HG03558 (cell line): ENCODE results near the gene AOC1.

Experiments
- ATAC-seq: cut with Tn5 transposase; IDR thresholded peaks from one replicate; pipeline ENCODE4 v1.9.1; 2021; ENCODE audit warnings: moderate number of reproducible peaks; ENCODE audit not compliant: unreplicated experiment; ENCODE audit errors: extremely low read depth

AOC1 gene

DNA sequence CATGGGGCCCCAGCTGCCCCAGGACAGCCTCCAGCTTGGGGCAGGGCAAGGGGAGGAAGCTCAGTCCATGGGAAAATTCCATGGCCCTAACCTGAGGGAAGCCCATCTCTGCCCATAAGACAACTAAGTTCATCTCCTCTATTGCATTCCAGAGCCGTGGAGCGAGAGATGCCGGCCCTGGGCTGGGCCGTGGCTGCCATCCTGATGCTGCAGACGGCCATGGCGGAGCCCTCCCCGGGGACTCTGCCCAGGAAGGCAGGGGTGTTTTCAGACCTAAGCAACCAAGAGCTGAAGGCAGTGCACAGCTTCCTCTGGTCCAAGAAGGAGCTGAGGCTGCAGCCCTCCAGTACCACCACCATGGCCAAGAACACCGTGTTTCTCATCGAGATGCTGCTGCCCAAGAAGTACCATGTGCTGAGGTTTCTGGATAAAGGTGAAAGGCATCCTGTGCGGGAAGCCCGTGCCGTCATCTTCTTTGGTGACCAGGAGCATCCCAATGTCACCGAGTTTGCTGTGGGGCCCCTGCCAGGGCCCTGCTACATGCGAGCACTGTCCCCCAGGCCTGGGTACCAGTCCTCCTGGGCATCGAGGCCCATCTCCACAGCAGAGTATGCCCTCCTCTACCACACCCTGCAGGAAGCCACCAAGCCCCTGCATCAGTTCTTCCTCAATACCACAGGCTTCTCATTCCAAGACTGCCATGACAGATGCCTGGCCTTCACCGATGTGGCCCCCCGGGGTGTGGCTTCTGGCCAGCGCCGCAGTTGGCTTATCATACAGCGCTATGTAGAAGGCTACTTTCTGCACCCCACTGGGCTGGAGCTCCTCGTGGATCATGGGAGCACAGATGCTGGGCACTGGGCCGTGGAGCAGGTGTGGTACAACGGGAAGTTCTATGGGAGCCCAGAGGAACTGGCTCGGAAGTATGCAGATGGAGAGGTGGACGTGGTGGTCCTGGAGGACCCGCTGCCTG, 4.3 kb downstream of the AOC1 start:
- no peak for ATAC-seq

DNA sequence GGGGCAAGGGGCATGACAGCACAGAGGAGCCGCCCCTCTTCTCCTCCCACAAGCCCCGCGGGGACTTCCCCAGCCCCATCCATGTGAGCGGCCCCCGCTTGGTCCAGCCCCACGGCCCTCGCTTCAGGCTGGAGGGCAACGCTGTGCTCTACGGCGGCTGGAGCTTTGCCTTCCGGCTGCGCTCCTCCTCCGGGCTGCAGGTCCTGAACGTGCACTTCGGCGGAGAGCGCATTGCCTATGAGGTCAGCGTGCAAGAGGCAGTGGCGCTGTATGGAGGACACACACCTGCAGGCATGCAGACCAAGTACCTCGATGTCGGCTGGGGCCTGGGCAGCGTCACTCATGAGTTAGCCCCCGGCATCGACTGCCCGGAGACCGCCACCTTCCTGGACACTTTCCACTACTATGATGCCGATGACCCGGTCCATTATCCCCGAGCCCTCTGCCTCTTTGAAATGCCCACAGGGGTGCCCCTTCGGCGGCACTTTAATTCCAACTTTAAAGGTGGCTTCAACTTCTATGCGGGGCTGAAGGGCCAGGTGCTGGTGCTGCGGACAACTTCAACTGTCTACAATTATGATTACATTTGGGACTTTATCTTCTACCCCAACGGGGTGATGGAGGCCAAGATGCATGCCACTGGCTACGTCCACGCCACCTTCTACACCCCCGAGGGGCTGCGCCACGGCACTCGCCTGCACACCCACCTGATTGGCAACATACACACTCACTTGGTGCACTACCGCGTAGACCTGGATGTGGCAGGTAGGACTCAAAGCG, 5.1 kb downstream of the AOC1 start:
- ATAC-seq = no peak

DNA sequence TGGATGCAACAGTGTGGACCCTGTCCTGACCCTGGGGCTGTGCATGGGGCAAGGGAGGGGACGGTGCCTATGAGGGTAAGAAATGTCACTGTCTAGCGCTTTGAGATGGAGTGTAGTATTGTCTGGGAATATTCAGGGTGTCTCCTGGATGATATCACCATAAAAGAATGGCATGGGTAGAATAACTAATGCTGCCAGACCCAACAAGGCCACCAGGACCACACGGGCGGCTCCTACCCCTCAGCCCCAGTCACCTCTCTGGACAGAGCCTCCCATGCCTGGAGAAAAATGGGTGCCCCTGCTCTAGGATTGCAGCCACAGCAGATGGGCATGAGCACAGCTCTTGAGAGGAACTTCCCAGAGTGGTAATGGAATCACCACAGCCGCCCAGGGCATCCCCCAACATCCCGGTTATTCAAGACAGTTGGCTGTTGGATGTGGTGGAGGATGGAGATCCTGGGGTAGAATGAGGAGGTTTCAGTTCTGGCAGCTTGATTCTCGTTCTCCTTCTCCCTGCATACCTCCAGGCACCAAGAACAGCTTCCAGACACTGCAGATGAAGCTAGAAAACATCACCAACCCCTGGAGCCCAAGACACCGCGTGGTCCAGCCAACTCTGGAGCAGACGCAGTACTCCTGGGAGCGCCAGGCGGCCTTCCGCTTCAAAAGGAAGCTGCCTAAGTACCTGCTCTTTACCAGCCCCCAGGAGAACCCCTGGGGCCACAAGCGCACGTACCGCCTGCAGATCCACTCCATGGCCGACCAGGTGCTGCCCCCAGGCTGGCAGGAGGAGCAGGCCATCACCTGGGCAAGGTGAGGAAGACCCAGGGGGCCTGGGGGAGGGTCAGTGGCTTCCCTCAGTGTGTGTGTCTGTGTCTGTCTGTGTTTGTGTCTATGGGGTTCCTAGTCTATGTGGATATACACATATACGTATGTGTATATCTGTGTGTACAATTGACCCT, 6.2 kb downstream of the AOC1 start:
- no peak for ATAC-seq

DNA sequence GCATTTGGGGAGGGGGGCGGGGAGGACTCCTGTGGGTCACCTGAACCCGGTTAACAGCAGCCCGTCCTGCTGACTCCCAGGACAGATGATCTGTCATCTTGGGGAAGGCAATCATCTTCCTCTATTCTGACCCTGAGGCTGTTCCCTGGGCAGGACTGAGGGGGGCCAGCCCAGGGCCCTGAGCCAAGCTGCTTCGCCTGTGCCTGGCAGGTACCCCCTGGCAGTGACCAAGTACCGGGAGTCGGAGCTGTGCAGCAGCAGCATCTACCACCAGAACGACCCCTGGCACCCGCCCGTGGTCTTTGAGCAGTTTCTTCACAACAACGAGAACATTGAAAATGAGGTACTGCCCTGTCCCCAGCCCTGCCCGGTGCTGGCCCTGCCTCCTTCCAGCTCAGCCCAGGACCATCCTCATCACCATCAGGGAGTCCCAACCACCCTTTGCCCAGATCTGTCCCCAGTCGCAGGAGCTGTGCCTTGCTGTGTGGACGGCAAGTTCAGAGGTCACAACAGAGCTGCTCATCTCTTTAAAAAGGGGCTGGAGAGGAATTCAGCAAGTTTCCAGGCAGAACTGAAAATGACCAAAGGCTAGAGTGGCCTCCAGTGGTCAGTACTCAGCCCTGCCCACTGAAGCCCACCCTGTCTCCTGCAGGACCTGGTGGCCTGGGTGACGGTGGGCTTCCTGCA, 8.1 kb downstream of the AOC1 start:
- no peak for ATAC-seq

DNA sequence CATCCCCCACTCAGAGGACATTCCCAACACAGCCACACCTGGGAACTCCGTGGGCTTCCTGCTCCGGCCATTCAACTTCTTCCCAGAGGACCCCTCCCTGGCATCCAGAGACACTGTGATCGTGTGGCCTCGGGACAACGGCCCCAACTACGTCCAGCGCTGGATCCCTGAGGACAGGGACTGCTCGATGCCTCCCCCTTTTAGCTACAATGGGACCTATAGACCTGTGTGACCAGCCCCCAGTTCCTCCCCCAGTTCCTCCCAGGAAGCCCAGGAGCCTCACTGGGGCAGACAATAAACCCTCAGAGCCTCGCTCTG, 8.6 kb downstream of the AOC1 start:
- ATAC-seq = no peak

DNA sequence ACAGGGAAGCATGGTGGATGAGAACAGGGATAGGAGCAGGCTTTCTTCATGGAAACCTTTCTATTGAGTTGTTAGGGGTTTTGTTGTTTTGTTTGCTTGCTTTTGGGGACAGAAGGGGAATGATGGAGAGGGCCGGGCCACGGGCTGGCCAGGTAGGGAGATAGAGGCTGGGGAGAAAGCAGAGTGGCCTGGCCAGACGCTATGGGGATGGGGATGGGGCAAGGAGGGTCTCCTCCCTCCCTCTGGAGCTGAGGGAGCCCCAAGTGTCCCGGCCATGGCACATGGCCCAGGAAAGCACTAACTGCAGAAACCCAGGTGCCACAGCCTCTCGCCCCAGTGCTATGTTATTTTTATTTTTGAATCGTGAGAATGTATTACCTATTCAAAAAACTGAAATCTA, 10.0 kb downstream of the AOC1 start:
- ATAC-seq = no peak

DNA sequence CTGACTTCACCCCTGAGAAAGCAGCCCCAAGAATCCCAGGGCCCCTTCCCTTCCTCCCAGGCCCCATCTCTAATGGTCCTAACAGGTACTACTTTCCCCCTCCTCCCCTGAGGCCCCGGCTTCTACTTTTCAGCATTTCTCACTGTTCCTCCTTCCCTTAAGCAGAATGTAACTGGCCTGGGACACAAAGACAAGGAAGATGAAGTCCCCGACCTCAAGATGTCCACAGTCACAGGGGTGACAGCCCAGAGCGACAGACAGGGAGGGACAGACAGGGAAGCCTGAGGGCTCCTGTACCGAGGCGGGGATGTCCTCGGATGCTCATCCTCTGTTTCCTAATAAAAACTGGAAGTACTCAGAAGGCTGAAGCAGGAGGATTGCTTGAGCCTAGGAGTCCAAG, 11.6 kb downstream of the AOC1 start:
- no peak for ATAC-seq

DNA sequence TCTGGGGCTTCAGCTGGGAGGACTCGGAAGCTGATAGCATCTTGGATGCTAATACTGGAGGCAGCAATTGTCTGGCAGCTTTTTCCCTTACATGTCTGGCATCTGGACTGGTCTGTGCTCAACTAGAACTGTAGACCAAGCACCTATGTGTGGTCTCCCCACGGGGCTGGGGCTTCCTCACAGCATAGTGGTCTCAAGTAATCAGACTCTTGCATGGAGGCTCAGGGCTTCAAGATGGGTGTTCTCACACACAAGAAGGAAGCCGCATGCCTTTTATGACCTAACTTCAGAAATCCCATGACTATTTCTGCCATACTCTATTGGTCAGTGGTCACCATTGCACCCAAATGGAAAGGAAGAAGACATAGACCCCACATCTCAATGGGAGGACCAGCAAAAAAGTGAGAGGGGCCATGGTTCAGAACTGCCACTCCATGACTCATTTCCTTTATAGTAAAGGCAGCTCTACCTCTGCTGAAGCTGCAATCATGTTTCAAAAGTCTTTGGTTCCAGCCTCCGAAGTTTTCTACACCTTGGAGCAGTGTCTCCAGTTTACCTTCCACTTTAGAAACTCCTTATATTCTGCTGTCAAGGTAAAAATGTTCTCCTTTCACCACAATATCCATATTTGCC, 14.7 kb downstream of the AOC1 start:
- no peak for ATAC-seq

DNA sequence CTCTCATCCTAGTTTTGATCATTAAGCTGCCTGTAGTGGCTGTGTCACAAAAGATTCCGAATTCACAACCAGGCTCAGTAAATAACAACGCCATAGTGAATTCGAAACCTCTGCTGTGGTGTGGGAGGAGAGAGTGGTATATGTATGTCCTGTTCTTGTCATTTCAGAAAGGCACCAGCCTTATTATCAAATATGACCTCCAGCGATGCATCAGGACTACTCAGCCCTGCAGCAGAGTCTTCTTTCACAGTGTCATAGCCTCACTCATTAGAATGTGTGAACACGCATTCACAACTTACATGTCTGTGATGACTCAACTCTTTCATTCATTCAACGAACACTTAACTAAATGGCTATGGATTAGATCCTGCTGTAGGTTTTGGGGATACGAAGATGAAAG, 15.3 kb downstream of the AOC1 start:
- no peak for ATAC-seq

DNA sequence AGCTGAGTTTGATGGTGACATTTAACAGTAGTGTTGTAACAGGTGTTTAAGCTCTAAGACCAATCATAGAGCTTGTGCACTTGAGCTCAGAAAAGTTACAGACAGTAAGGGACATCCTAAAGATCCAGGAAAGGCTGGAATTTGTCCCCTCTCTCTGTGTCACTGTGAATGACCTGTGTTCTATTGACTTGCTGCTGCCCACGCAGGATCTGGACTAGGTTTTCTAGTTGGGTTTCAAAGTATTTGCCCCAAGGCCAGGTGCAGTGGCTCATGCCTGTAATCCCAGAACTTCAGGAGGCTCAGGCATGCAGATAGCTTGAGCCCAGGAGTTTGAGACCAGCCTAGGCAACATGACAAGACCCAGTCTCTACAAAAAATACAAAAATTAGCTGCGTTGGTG, 17.1 kb downstream of the AOC1 start:
- ATAC-seq = no peak

DNA sequence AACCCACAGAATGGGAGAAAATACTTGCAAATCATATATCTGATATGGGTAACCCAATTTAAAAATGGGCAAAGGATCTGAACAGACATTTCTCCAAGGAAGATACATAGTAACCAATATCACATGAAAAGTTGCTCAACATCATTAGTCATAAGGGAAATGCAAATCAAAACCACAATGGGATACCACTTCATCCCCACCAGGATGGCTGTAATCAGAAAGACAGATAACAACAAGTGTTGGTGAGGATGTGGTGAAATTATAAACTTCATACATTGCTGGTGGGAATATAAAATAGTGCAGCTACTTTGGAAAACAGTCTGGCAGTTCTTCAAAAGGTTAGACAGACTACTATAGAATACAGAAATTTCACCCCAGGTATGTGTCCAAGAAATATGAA, 19.3 kb downstream of the AOC1 start:
- ATAC-seq = no peak

DNA sequence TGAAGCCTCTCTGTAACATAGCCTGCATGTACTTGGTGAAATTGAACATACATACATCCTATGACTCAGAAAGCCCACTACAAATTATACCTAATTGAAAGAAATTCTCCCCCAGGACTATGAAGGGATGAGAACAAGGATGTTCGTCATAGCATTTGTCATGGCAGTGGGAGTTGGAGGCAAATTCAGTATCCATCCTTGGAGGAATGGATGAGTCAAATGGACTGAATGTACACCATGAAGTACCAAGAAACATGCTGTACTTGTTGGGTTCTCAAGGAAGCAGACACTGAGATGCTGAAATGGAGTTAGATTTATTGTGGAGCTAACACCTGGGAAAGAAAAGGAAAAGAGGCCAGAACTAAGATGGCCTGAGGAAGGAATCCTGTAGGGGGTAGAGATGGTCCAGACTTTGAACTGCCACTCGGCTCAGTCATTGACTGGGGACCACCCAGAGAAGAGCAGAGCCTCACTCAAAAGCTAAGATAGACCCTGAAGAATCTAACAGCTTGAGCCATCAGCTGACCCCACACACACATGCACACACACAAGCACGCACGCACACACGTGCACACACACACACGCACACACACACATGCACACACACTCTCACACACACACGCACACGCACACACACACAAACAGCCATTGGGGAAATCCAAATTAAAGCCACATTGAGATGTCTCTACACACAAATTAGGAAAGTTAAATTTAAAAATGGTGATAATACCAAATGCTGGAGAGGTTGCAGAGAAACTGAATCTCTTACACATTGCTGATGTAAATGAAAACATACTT, 22.3 kb downstream of the AOC1 start:
- no peak for ATAC-seq

DNA sequence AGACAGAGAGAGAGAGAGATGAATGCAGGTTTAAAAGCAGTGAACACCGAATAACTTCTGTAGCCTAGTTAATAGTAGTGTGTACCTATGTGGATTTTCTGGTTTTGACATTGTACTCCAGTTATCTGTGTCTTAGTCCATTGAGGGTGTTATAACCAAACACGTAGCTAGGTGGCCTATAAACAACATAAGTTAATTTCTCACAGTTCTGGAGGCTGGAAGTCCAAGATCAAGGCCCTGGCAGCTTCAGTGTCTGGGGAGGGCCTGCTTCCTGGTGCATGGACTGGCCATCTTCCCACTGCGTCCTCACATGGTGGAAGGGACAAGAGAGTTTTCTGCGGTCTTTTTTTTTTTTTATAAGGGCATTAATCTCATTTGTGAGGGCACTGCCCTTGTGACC, 23.5 kb downstream of the AOC1 start:
- no peak for ATAC-seq

DNA sequence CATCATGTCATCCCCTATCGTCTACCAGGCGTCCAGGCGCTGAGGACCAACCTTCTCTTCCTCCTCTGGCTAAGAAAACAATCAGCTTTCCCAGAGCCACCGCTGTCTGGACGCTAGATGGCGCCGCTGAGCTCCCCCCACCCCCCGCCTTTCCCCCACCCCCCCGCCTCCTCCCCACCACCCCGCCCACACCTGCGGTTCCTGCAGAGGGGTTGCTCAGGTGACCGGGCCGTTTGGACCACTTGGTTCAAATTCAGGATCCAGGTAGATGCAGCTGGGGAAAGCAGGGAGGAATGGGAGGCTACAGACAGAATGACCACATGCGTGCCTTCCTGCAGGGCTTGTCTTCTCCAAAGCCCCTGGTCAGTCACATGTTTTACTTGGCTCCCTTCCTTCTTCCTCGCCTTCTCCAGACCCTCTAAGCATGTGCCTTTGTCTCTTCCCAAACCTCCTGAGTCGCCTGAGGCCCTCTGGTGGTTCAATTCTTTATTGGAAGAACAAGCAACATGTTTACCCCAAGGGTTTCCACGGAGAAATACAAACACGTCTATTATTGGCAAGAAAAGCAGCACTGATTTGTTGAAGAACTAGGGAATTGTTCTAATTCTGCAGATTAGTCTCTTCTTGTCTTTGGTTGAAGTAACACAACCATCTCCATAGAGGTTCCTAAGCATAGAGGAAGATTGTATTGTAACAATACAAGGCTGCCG, 24.7 kb downstream of the AOC1 start:
- no peak for ATAC-seq

DNA sequence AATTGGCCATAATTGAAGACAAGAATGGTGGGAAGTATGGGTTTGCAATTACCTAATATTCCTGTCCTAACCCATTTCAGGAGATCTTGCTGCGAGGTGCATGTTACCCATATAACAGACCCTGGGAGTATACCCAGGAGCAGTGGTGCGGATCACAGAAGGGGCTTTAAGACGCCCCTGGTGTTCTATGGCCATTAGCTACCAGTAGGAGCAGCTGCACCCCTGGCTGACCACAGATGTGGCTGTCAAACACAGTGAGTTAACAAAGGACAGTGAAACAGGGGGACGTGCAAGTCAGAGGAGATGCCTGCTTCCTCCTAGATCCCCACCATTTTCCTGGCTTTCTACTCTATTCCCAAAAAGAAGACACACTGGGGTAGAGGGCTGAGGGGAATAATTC, 25.2 kb downstream of the AOC1 start:
- ATAC-seq = no peak

DNA sequence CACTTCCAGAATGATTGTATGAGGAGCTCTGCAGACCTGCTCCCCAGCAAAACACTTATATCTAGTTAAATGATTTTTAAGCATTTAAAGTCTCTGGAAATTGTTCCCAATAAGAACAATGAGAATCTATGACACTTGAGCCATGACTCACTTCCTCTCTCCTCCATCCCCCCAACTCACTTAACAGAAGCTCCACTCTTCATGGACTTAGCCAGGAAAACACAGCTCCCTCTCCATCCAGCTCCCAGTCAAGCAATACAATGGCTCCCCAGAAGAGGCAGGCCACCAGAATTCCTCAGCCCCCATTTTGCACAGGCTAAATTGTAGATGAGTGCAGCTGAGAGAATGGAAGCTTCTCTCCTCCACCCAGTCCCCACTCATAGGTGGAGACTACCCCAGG, 27.0 kb downstream of the AOC1 start:
- no peak for ATAC-seq

DNA sequence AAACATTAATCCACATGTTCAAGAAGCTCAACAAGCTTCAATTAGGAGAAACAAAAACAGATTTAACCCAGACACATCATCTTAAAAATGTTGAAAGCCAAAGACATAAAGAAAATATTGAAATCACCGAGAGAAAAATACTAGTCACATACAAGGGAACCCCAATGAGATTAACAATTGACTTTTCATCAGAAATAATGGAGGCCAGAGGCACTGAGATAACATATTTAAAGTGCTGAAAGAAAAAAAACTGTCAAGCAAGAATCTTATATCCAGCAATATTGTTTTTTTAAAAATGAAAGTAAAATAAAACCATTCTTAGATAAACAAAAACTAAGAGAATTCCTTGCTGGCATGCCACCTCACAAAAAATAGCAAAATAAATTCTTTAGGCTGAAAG, 28.9 kb downstream of the AOC1 start:
- ATAC-seq = no peak
